A549 (cell line): ENCODE data around the gene PARD3B. TPM values are rescaled to one million over a fixed set of nuclear protein-coding genes. Genes with fewer than 3 reads are reported as not detected.
A peak's percentile ranks its signal among the peaks of the same experiment; 100 is the strongest.

Experiments used
- ATAC-seq, 2 experiments: fragments of 200-7000 bp in 1 of 2; fragments of >200 bp in 1 of 2; cut with Nextera tagmentation in 1 of 2; cut with Tn5 transposase in 1 of 2; 3 replicates each; pipeline versions ENCODE4 v1.8.0 to v1.9.1; 2018 to 2020; ENCODE audit warnings: mild to moderate bottlenecking in 1 of 2, moderate library complexity in 1 of 2
- CTCF ChIA-PET: fragments of 300-600 bp; sonication (Branson Sonifier 250); formaldehyde crosslinking; extraction: SDS; loops from one replicate; lab custom pipeline; 2021; ENCODE audit warnings: antibody characterized with exemption, inconsistent platforms; lab: Yijun Ruan, JAX
- POLR2A ChIA-PET: fragments of 350-600 bp; formaldehyde crosslinking; extraction: SDS; loops from one replicate; lab custom pipeline; 2021; ENCODE audit warnings: antibody characterized with exemption, inconsistent platforms; lab: Yijun Ruan, JAX
- DNase-seq, 2 experiments: peaks; one replicate each; pipeline versions ENCODE4 v3.0.0 to v3.0.0-alpha.2; 2011 to 2016; ENCODE audit warnings: low read depth in 1 of 2, low spot score in 1 of 2
- FAIRE-seq: peaks from 2 replicates; lab custom pipeline; 2011; peaks lifted over from hg19 to GRCh38; lab: Jason Lieb, UNC
- H3K27ac ChIP-seq, 2 experiments: fragments of >200 bp; sonication (Bioruptor Twin); formaldehyde crosslinking; 3 replicates each; pipeline ENCODE4 v1.5.1; 2016 to 2017
- H3K4me1 ChIP-seq: fragments of >200 bp; sonication (Bioruptor Twin); formaldehyde crosslinking; 3 replicates; pipeline ENCODE4 v1.6.1; 2016
- H3K4me2 ChIP-seq: fragments of >200 bp; sonication (Bioruptor Twin); formaldehyde crosslinking; 3 replicates; pipeline ENCODE4 v1.6.1; 2016
- H3K4me3 ChIP-seq: fragments of >200 bp; sonication (Bioruptor Twin); formaldehyde crosslinking; 3 replicates; pipeline ENCODE4 v1.5.1; 2016
- H3K9me3 ChIP-seq: fragments of >200 bp; sonication (Bioruptor Twin); formaldehyde crosslinking; 3 replicates; pipeline ENCODE4 v1.6.1; 2016
- CBX2 ChIP-seq: fragments of 200-600 bp; sonication (generic); IDR thresholded peaks from 2 replicates; pipeline ENCODE4 v1.6.1; 2016; ENCODE audit warnings: low read depth, mild to moderate bottlenecking, borderline replicate concordance
- CBX8 ChIP-seq: fragments of 200-600 bp; sonication (generic); IDR thresholded peaks from 2 replicates; pipeline ENCODE4 v1.6.1; 2016
- CEBPB ChIP-seq, 2 experiments: fragments of >200 bp in 1 of 2; sonication (Bioruptor Twin) in 1 of 2; formaldehyde crosslinking in 1 of 2; IDR thresholded peaks; 2 replicates each; pipeline ENCODE4 v1.6.1; 2012 to 2016
- CHD2 ChIP-seq: fragments of 150-350 bp; IDR thresholded peaks from 2 replicates; pipeline ENCODE4 v1.6.1; 2014; ENCODE audit warnings: low read length; ENCODE audit not compliant: partially characterized antibody
- EHMT2 ChIP-seq: fragments of 200-600 bp; sonication (generic); IDR thresholded peaks from 2 replicates; pipeline ENCODE4 v1.6.1; 2016; ENCODE audit warnings: antibody characterized with exemption, low read depth, mild to moderate bottlenecking, moderate library complexity
- EP300 ChIP-seq, 2 experiments: fragments of >200 bp; sonication (Bioruptor Twin); formaldehyde crosslinking; IDR thresholded peaks; 2 replicates in 1 of 2; 3 replicates in 1 of 2; pipeline ENCODE4 v1.6.1; 2016 to 2017
- FOXS1 ChIP-seq: fragments of 250-450 bp; sonication (Bioruptor Pico); IDR thresholded peaks from 2 replicates; pipeline ENCODE4 v1.5.0; 2020; ENCODE audit warnings: mild to moderate bottlenecking, moderate library complexity
- GATA3 ChIP-seq: IDR thresholded peaks from 2 replicates; pipeline ENCODE4 v1.6.1; 2012; ENCODE audit warnings: borderline replicate concordance
- HDAC2 ChIP-seq: fragments of 200-600 bp; sonication (generic); IDR thresholded peaks from 2 replicates; pipeline ENCODE4 v1.6.1; 2016
- HOXB13 ChIP-seq: fragments of 250-450 bp; sonication (Bioruptor Pico); IDR thresholded peaks from 2 replicates; pipeline ENCODE4 v1.5.0; 2020; ENCODE audit warnings: low read depth, mild to moderate bottlenecking, moderate library complexity
- MAFK ChIP-seq: fragments of 450-650 bp; IDR thresholded peaks from 2 replicates; pipeline ENCODE4 v1.6.1; 2014; ENCODE audit not compliant: partially characterized antibody
- MAZ ChIP-seq: fragments of 150-350 bp; IDR thresholded peaks from 2 replicates; pipeline ENCODE4 v1.6.1; 2014; ENCODE audit warnings: antibody characterized with exemption, low read depth, low read length, borderline replicate concordance
- NFE2L2 ChIP-seq: fragments of 150-350 bp; conservative IDR thresholded peaks from 2 replicates; pipeline ENCODE4 v1.6.1; 2014; ENCODE audit warnings: low read length
- PHF8 ChIP-seq: fragments of 200-600 bp; sonication (generic); IDR thresholded peaks from 2 replicates; pipeline ENCODE4 v1.6.1; 2016; ENCODE audit warnings: low read depth, mild to moderate bottlenecking, antibody characterized with exemption, moderate library complexity, borderline replicate concordance
- POLR2A ChIP-seq: IDR thresholded peaks from 2 replicates; pipeline ENCODE4 v1.6.1; 2012; ENCODE audit warnings: mild to moderate bottlenecking, low read length
- POLR2AphosphoS2 ChIP-seq: conservative IDR thresholded peaks from 2 replicates; pipeline ENCODE4 v1.6.1; 2012; ENCODE audit warnings: low read length, improper control_type of control experiment, inconsistent platforms
- RARB ChIP-seq: fragments of 250-450 bp; sonication (Bioruptor Pico); IDR thresholded peaks from 2 replicates; pipeline ENCODE4 v1.8.0; 2021; ENCODE audit warnings: mild to moderate bottlenecking, moderate library complexity
- RCOR1 ChIP-seq: fragments of 150-350 bp; IDR thresholded peaks from 2 replicates; pipeline ENCODE4 v1.6.1; 2014; ENCODE audit warnings: antibody characterized with exemption, low read length, low read depth
- RFX5 ChIP-seq: fragments of 450-650 bp; IDR thresholded peaks from 2 replicates; pipeline ENCODE4 v1.7.1; 2014; ENCODE audit warnings: antibody characterized with exemption, mild to moderate bottlenecking, moderate library complexity
- SREBF2 ChIP-seq: fragments of 450-650 bp; IDR thresholded peaks from 2 replicates; pipeline ENCODE4 v1.6.1; 2014; ENCODE audit warnings: mild to moderate bottlenecking, moderate library complexity
- TP53 ChIP-seq: fragments of 250-450 bp; sonication (Bioruptor Pico); IDR thresholded peaks from 2 replicates; pipeline ENCODE4 v1.5.0; 2021; ENCODE audit warnings: mild to moderate bottlenecking, moderate library complexity
- ZC3H11A ChIP-seq: fragments of 450-650 bp; IDR thresholded peaks from 2 replicates; pipeline ENCODE4 v1.6.1; 2014; ENCODE audit warnings: antibody characterized with exemption, mild to moderate bottlenecking
- ZFP36 ChIP-seq: fragments of 450-650 bp; IDR thresholded peaks from 2 replicates; pipeline ENCODE4 v1.6.1; 2014; ENCODE audit warnings: borderline replicate concordance; ENCODE audit not compliant: partially characterized antibody
- WGBS: methylation state at CpG from one replicate; pipeline ENCODE4 v1.1.6; 2017; ENCODE audit errors: missing lambda C conversion rate; 5-methylcytosine and 5-hydroxymethylcytosine counted together
- polyA plus RNA-seq, 4 experiments: library from polyadenylated mRNA; depleted of rRNA in 3 of 4; stranded (reverse); fragments of >200 nt; fragmentation: RNase III in 1 of 4; extraction: RNeasy Plus Mini Kit Qiagen cat#74134 plus additional on column Dnase treatment in 1 of 4; gene quantifications; 2 replicates in 3 of 4; 3 replicates in 1 of 4; pipeline ENCODE4 v1.2.3, GENCODE V29; 2011 to 2017
- TF ChIP-seq, protein P1 (sequence below): fragments of 250-450 bp; sonication (Bioruptor Pico); IDR thresholded peaks from 2 replicates; pipeline ENCODE4 v1.5.0; 2021; ENCODE audit warnings: mild to moderate bottlenecking, moderate library complexity, borderline replicate concordance
- TF ChIP-seq, protein P2 (sequence below): fragments of >200 bp; sonication (Bioruptor Twin); formaldehyde crosslinking; IDR thresholded peaks from 3 replicates; pipeline ENCODE4 v1.6.1; 2016

PARD3B gene
- polyA plus RNA-seq, 2 of the 4 experiments (the other 2 are of a cell fraction), result 1.2 to 2.4 TPM

GRCh38 chr2:204946892-204947291 is 401.6 kb downstream of the PARD3B start:
- TF ChIP-seq POLR2A (no peak), CEBPB (IDR thresholded peaks at IDR 0.05) (no peak), TP53 (no peak), RARB (no peak), CHD2 (no peak), ZFP36 (no peak), PHF8 (no peak)
- Histone ChIP-seq H3K27ac (0 out of 6 replicates have a peak overlapping the region, but pooled peaks of 1 of the 2 experiments have one; percentile 27), H3K4me3 (no peak overlapping the region), H3K4me1 (peaks cover 25% of the 10 kb centered on the region; the same call in 2 of the 3 replicates), H3K4me2 (0 out of 3 replicates have a peak overlapping the region, but pooled peaks have one; percentile 37), H3K9me3 (peaks cover 7% of the 10 kb centered on the region; the same call in 2 of the 3 replicates)
- 90% methylated on average over 2 of the region's 2 CpGs for WGBS
- DNase-seq (no peak), ATAC-seq (no peak), FAIRE-seq (no peak)
- POLR2A ChIA-PET, result no interaction called here
- CTCF ChIA-PET, result no interaction called here

- no peak for FAIRE-seq
- Histone ChIP-seq H3K9me3 (peaks cover 7% of the 10 kb centered on the region; the same call in 2 of the 3 replicates), H3K27ac (peak overlapping the region in 1 of 2 experiments; percentile 30; a peak in 2 of 6 replicates), H3K4me3 (no peak overlapping the region), H3K4me2 (peak overlapping the region; percentile 37), H3K4me1 (peaks cover 25% of the 10 kb centered on the region; the same call in 2 of the 3 replicates)
- no peak for ATAC-seq
- 0 out of 2 replicates have a peak, but pooled peaks have one; percentile 12 for TF ChIP-seq GATA3
- TF ChIP-seq MAFK, result no peak
- CTCF ChIA-PET, result no interaction called here
- WGBS, result 0% methylated on average over 1 of the region's 1 CpG
- DNase-seq, result peak in 1 of 2 experiments; percentile 1
- POLR2A ChIA-PET, result no interaction called here
Observed at GRCh38 chr2:204947405-204947804, 402.1 kb downstream of the PARD3B start.

DNA sequence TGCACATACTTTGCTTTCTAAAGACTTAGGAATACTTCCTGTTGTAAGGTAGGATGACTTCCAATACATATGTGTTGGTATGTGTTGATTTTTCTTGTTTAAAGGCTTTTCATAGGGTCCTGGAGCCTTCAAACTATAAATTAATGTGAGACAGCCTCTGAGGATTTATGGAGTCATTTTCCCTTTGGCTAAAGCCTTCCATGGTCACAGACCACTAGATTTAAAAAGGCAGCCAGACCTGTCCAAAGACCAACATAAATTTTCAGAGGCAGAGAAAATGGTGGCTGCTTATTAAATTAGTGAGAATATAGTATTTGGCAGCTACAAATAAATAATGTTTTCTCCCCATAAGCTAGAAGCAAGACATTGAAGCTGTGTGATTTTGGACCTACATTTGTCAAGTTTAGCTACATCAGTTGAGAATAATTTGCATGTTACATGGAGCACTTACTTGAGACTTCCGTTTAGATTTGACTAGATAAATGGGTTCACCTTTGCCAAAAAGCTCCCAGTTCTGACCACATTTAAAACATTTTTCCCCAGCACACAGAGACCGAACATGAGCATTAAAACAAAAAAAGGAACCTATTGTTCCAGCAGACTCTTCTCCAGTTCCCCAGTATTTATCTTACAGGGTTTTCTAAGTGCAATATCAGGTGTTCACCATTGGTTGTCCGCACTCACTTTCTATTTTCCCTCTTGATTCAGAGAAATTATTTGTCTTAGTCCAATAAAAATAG is 402.9 kb downstream of the PARD3B start:
- 86% methylated on average over 3 of the region's 3 CpGs for WGBS
- H3K27ac ChIP-seq, result peak overlapping the region; percentile 3 to 30; a peak in 3 of 6 replicates
- POLR2A ChIA-PET, result no interaction called here
- peaks cover 7% of the 10 kb centered on the region; the same call in 2 of the 3 replicates for H3K9me3 ChIP-seq
- peaks cover 25% of the 10 kb centered on the region; the same call in 2 of the 3 replicates for H3K4me1 ChIP-seq
- CTCF ChIA-PET, result no interaction called here
- peak overlapping the region; percentile 37 for H3K4me2 ChIP-seq
- no peak overlapping the region for H3K4me3 ChIP-seq
- DNase-seq, result no peak
- no peak for TF ChIP-seq CBX2
- TF ChIP-seq ZC3H11A, result no peak
- TF ChIP-seq CHD2, result no peak
- no peak for TF ChIP-seq EP300 (IDR thresholded peaks at IDR 0.05)
- TF ChIP-seq TP53, result no peak
- TF ChIP-seq EHMT2, result no peak
- TF ChIP-seq RFX5, result no peak
- no peak for TF ChIP-seq RCOR1
- TF ChIP-seq CBX8, result no peak
- TF ChIP-seq MAZ, result no peak
- TF ChIP-seq, protein P1, sequence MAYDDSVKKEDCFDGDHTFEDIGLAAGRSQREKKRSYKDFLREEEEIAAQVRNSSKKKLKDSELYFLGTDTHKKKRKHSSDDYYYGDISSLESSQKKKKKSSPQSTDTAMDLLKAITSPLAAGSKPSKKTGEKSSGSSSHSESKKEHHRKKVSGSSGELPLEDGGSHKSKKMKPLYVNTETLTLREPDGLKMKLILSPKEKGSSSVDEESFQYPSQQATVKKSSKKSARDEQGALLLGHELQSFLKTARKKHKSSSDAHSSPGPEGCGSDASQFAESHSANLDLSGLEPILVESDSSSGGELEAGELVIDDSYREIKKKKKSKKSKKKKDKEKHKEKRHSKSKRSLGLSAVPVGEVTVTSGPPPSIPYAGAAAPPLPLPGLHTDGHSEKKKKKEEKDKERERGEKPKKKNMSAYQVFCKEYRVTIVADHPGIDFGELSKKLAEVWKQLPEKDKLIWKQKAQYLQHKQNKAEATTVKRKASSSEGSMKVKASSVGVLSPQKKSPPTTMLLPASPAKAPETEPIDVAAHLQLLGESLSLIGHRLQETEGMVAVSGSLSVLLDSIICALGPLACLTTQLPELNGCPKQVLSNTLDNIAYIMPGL, result no peak
- no peak for FAIRE-seq
- no peak for ATAC-seq

DNA sequence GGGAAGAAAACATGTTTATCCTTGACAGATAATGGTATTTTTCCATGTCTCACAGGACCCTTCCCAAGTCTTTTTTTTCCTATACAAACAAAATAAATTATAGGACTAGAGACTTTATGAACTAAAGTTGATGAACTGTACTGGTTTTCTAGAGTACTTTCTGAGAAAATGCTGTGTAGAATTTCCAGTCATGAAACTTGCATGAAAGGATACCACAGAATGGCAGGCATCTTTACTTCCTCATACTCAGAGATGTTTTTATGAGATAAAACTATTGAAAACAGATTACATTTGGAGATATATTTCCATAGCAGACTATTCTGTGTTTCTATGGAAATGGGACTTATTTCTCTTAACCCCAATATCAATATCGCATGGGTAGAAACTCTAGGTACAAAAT is 403.5 kb downstream of the PARD3B start:
- Histone ChIP-seq H3K4me1 (peaks cover 25% of the 10 kb centered on the region; the same call in 2 of the 3 replicates), H3K27ac (no peak overlapping the region; a peak in 1 of 6 replicates), H3K9me3 (peaks cover 7% of the 10 kb centered on the region; the same call in 2 of the 3 replicates), H3K4me3 (no peak overlapping the region), H3K4me2 (no peak overlapping the region)
- WGBS, result 93% methylated on average over 1 of the region's 1 CpG
- FAIRE-seq, result no peak
- TF ChIP-seq, protein P1, result no peak
- TF ChIP-seq HDAC2 (no peak), POLR2AphosphoS2 (no peak), FOXS1 (no peak), RFX5 (no peak), HOXB13 (no peak), SREBF2 (no peak), NFE2L2 (no peak)
- TF ChIP-seq, protein P2, sequence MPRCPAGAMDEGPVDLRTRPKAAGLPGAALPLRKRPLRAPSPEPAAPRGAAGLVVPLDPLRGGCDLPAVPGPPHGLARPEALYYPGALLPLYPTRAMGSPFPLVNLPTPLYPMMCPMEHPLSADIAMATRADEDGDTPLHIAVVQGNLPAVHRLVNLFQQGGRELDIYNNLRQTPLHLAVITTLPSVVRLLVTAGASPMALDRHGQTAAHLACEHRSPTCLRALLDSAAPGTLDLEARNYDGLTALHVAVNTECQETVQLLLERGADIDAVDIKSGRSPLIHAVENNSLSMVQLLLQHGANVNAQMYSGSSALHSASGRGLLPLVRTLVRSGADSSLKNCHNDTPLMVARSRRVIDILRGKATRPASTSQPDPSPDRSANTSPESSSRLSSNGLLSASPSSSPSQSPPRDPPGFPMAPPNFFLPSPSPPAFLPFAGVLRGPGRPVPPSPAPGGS, result no peak
- ChIA-PET POLR2A (no interaction called here), CTCF (no interaction called here)
- no peak for DNase-seq
- ATAC-seq, result no peak
